Measurements from ENCODE around the gene ZNF521. TPM values are rescaled to one million over a fixed set of nuclear protein-coding genes. Genes with fewer than 3 reads are reported as not detected.

ZNF521 gene
- total RNA-seq, 1 experiment from 2014 or later = not detected

GRCh38 chr18:25089470-25089869 is 262.5 kb downstream of the ZNF521 start:
- Mint-ChIP-seq H3K4me3 (ENCODE audit: unreplicated experiment) (no peak overlapping the region), H3K9me3 (ENCODE audit: unreplicated experiment) (no peaks in the 10 kb centered on the region), H3K36me3 (ENCODE audit: insufficient read depth, unreplicated experiment) (no peaks in the 10 kb centered on the region), H3K27me3 (ENCODE audit: insufficient read depth, unreplicated experiment) (no peaks in the 10 kb centered on the region), H3K4me1 (ENCODE audit: insufficient read depth, unreplicated experiment) (no peaks in the 10 kb centered on the region), H3K27ac (ENCODE audit: low read depth, unreplicated experiment) (no peak overlapping the region)
- CTCF ChIA-PET = no interaction called here
- BruUV-seq (replicated peaks) = no TSS peak
- no peak for DNase-seq (ENCODE audit: unreplicated experiment)
- intact Hi-C loops (cut with micrococcal nuclease) = no loop called here
- no peak for TF ChIP-seq CTCF (IDR thresholded peaks at IDR 0.05; ENCODE audit: unreplicated experiment)
- POLR2A ChIA-PET = interaction anchor here (0.6 kb wide), 1 partner anchor 805 kb away, joined by 3 read pairs; no protein-coding TSS in a partner anchor

GRCh38 chr18:25086876-25087275 is 265.1 kb downstream of the ZNF521 start:
- Mint-ChIP-seq H3K4me1 (ENCODE audit: insufficient read depth, unreplicated experiment) (no peaks in the 10 kb centered on the region), H3K27ac (ENCODE audit: low read depth, unreplicated experiment) (no peak overlapping the region), H3K9me3 (ENCODE audit: unreplicated experiment) (no peaks in the 10 kb centered on the region), H3K27me3 (ENCODE audit: insufficient read depth, unreplicated experiment) (no peaks in the 10 kb centered on the region), H3K36me3 (ENCODE audit: insufficient read depth, unreplicated experiment) (no peaks in the 10 kb centered on the region), H3K4me3 (ENCODE audit: unreplicated experiment) (no peak overlapping the region)
- no peak for TF ChIP-seq CTCF (IDR thresholded peaks at IDR 0.05; ENCODE audit: unreplicated experiment)
- no peak for DNase-seq (ENCODE audit: unreplicated experiment)
- ChIA-PET POLR2A (no interaction called here), CTCF (no interaction called here)
- BruUV-seq (replicated peaks) = no TSS peak
- intact Hi-C loops (cut with micrococcal nuclease) = no loop called here

GRCh38 chr18:25081001-25081400 is 271.0 kb downstream of the ZNF521 start:
- DNase-seq (ENCODE audit: unreplicated experiment) = no peak
- BruUV-seq (replicated peaks) = no TSS peak
- no peaks in the 10 kb centered on the region for H3K36me3 Mint-ChIP-seq (ENCODE audit: insufficient read depth, unreplicated experiment)
- intact Hi-C loops (cut with micrococcal nuclease) = no loop called here
- no peaks in the 10 kb centered on the region for H3K9me3 Mint-ChIP-seq (ENCODE audit: unreplicated experiment)
- H3K4me3 Mint-ChIP-seq (ENCODE audit: unreplicated experiment) = no peak overlapping the region
- POLR2A ChIA-PET = no interaction called here
- H3K27me3 Mint-ChIP-seq (ENCODE audit: insufficient read depth, unreplicated experiment) = no peaks in the 10 kb centered on the region
- no peak for TF ChIP-seq CTCF (IDR thresholded peaks at IDR 0.05; ENCODE audit: unreplicated experiment)
- CTCF ChIA-PET = interaction anchor here (1.0 kb wide), 1 partner anchor 17 kb away, joined by 4 read pairs; no protein-coding TSS in a partner anchor
- H3K4me1 Mint-ChIP-seq (ENCODE audit: insufficient read depth, unreplicated experiment) = no peaks in the 10 kb centered on the region
- H3K27ac Mint-ChIP-seq (ENCODE audit: low read depth, unreplicated experiment) = no peak overlapping the region

- CTCF ChIA-PET = interaction anchor here (1.0 kb wide), 1 partner anchor 17 kb away, joined by 4 read pairs; no protein-coding TSS in a partner anchor
- Mint-ChIP-seq H3K36me3 (ENCODE audit: insufficient read depth, unreplicated experiment) (no peaks in the 10 kb centered on the region), H3K4me1 (ENCODE audit: insufficient read depth, unreplicated experiment) (no peaks in the 10 kb centered on the region), H3K27ac (ENCODE audit: low read depth, unreplicated experiment) (no peak overlapping the region), H3K27me3 (ENCODE audit: insufficient read depth, unreplicated experiment) (no peaks in the 10 kb centered on the region), H3K9me3 (ENCODE audit: unreplicated experiment) (no peaks in the 10 kb centered on the region), H3K4me3 (ENCODE audit: unreplicated experiment) (no peak overlapping the region)
- POLR2A ChIA-PET = no interaction called here
- BruUV-seq (replicated peaks) = no TSS peak
- no peak for TF ChIP-seq CTCF (IDR thresholded peaks at IDR 0.05; ENCODE audit: unreplicated experiment)
- DNase-seq (ENCODE audit: unreplicated experiment) = no peak
- intact Hi-C loops (cut with micrococcal nuclease) = no loop called here
These were observed 271.8 kb downstream of the ZNF521 start for GRCh38 chr18:25080211-25080610.

Data from MCF 10A (cell line).